Epithelial cell of proximal tubule (primary cell): ENCODE data around the gene CABCOCO1. TPM values are rescaled to one million over a fixed set of nuclear protein-coding genes. Genes with fewer than 3 reads are reported as not detected.
A peak's percentile ranks its signal among the peaks of the same experiment; 100 is the strongest.

Experiments
- DNase-seq: peaks from one replicate; pipeline ENCODE4 v3.0.0-alpha.2; 2011; ENCODE audit warnings: low read depth
- H3K4me3 ChIP-seq: 2 replicates; pipeline ENCODE4 v1.5.1; 2011; ENCODE audit warnings: low read depth, mild to moderate bottlenecking, low read length
- total RNA-seq: library from RNA; depleted of rRNA; stranded (reverse); fragments of >200 nt; gene quantifications from 2 replicates; pipeline ENCODE4 v1.2.3, GENCODE V29; 2015
- TF ChIP-seq, protein P1 (sequence below): conservative IDR thresholded peaks from 2 replicates; pipeline ENCODE4 v1.5.1; 2012; ENCODE audit warnings: low read depth, mild to moderate bottlenecking, low read length

The CABCOCO1 gene
- total RNA-seq, 1 donor from 2014 or later: 0.86 TPM

DNA sequence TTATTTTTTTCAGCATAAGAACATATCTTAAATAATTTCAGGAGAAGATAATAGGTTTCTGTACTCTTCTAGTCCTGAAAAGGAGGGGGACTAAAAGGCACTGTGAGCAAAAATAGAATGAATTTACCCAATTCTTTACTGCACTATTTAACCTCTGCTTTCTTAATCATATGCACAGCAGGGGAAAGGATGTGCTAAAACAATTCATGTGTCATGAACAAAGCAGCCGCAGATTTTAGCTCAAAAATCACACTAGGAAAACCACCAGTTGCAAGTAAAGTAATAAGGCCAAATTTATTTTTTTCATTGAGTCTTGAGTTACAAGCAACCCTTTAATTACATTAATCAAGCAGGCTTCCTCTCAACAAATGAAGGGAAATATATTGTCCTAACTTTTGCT is 80.1 kb downstream of the CABCOCO1 start:
- H3K4me3 ChIP-seq: no peak overlapping the region
- no peak for DNase-seq
- TF ChIP-seq, protein P1, sequence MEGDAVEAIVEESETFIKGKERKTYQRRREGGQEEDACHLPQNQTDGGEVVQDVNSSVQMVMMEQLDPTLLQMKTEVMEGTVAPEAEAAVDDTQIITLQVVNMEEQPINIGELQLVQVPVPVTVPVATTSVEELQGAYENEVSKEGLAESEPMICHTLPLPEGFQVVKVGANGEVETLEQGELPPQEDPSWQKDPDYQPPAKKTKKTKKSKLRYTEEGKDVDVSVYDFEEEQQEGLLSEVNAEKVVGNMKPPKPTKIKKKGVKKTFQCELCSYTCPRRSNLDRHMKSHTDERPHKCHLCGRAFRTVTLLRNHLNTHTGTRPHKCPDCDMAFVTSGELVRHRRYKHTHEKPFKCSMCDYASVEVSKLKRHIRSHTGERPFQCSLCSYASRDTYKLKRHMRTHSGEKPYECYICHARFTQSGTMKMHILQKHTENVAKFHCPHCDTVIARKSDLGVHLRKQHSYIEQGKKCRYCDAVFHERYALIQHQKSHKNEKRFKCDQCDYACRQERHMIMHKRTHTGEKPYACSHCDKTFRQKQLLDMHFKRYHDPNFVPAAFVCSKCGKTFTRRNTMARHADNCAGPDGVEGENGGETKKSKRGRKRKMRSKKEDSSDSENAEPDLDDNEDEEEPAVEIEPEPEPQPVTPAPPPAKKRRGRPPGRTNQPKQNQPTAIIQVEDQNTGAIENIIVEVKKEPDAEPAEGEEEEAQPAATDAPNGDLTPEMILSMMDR: no peak

DNA sequence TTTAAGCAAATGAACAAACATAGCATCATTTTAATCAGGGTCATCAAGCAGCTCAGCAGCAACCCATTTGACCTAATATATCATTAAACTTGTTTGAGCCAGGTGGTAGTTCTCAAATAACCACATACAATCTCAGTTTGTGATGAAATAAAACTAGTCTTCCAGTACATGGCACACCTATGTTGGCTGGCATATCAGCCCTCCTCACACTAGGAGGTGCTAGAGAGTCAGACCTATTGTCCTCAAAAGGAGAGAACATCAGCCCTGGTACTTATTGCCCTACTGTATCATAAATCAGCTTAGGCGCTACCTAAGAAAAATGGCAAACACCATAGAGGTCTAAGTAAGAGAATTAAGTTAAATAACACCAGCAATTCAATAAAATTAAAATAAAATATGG is 81.7 kb downstream of the CABCOCO1 start:
- no peak for DNase-seq
- no peak overlapping the region for H3K4me3 ChIP-seq
- TF ChIP-seq, protein P1: peak; percentile 44

DNA sequence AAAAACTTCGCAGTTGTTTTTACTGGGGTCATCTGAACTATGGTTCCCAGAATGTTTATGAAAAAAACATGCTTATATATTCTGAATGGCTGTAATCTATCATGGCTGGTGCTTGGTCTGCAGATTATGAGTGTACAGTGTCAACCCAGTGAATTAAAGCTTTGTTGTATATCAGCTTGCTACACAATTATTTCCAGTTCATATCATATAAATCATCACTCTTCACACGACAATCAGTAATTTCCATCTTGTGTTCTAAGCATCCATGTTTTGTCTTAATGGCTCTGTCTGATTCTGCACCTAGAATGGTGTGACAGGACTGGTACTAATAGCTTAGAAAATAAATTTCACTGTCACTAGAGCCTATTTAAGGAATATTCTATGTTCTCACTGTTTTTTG is 83.6 kb downstream of the CABCOCO1 start:
- TF ChIP-seq, protein P1: no peak
- DNase-seq: no peak
- no peak overlapping the region for H3K4me3 ChIP-seq

DNA sequence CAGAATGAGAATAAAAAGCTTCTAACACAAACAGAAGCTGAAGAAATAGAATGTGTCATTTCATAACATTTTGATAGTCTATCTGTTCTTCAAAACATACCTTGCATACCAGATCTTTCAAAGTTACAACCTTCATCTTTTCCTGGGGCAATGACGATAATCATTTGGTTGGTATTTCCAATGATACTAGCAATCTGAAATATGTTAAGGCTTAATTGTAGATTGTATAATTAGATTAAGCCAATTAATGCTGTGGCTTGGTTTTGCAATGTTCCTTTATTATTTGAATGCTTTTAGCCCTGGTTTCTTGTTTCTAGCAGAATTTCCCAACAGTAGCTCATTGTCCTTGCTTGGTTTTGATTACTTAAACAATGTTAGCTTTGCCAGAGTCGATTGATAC is 84.6 kb downstream of the CABCOCO1 start:
- H3K4me3 ChIP-seq: no peak overlapping the region
- TF ChIP-seq, protein P1: no peak
- no peak for DNase-seq

DNA sequence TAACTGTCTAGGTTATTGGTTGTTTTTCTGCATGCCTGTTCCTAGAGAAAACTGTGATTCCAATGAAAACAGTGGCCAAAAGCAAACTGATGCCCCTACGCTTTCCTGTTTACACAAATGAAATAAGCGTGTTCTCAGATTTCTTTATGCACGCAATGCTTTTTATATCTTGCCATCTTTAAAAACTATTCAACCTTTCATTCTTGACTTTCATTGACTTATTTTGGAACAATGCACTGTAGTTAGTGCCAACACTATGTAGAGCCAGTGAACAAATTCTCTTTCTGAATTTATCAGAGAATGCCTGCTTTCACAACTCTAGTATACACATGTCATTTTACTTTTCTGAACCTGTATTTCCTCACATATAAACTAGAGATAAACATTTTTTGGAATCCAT is 86.6 kb downstream of the CABCOCO1 start:
- H3K4me3 ChIP-seq: no peak overlapping the region
- DNase-seq: no peak
- TF ChIP-seq, protein P1: no peak

DNA sequence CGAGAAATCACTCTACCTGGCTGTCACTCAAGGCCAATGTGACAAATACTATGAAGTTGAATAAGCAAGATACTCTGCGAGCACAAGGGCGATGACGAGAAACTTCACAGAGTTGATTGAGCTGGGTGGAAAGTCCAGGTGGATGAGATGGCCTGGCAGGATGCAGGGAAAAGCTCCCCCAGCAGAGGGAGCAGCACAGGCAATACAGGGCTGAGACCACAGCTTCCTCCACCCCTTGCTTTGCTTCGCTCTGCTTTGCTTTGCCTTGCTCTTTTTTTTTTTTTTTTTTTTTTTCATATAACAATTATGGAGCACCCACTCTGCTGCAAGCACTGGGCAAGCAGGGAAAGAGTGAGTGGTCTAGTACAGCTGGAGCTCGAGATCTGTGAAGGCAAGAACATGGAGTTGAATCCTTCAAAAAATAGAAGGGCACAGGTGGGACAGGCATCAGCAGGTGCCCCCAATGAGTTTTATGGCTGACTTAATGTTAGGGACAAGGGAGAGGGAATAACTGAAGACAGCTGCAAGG is 88.3 kb downstream of the CABCOCO1 start:
- TF ChIP-seq, protein P1: peak; percentile 97
- H3K4me3 ChIP-seq: no peak overlapping the region

DNA sequence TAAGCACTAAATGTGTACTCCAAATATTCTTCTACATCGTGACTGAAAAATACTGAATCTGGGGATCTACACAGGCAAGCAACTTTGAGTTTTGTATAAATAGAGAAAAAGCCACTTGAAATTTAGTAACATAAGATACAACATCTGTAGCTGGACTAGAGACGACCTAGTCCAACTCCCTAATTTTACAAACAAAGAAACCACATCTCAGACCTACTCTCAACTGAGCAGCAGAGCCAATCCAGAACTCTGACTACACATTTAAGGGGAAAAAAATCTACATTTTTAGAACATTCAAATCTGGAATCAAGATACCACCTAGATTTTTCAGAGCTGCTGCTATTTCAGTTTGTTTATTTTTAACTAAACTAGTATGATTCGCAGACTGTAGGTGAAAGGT is 88.9 kb downstream of the CABCOCO1 start:
- TF ChIP-seq, protein P1: no peak
- no peak overlapping the region for H3K4me3 ChIP-seq
- DNase-seq: no peak

More for the DNA sequence above, 88.3 kb downstream of the CABCOCO1 start:
- peak; percentile 52 for DNase-seq
